ENCODE measurements around the gene ABAT.
"Not testable (repeated sequence)": the region's sequence is repeated elsewhere in the genome, so short reads cannot be mapped to it uniquely, and the experiment has no call there.

ABAT gene

GRCh38 chr16:8682551-8683259 is 8.3 kb downstream of the ABAT start:
- no peak for DNase-seq

- no peak for DNase-seq
These were observed 9.2 kb downstream of the ABAT start for GRCh38 chr16:8683640-8684039.

- DNase-seq = no peak
These were observed 11.2 kb downstream of the ABAT start for GRCh38 chr16:8685617-8686016.

- no peak for DNase-seq
These were observed 11.7 kb downstream of the ABAT start for GRCh38 chr16:8686031-8686621.

GRCh38 chr16:8686879-8687278 is 12.5 kb downstream of the ABAT start:
- no peak for DNase-seq

- DNase-seq = no peak
These were observed 15.3 kb downstream of the ABAT start for GRCh38 chr16:8689686-8690085.

- no peak for DNase-seq
These were observed 17.3 kb downstream of the ABAT start for GRCh38 chr16:8691728-8692127.

- DNase-seq = no peak
These were observed 20.6 kb downstream of the ABAT start for GRCh38 chr16:8694795-8695728.

- DNase-seq = no peak
These were observed 22.5 kb downstream of the ABAT start for GRCh38 chr16:8696880-8697279.

GRCh38 chr16:8697965-8698364 is 23.5 kb downstream of the ABAT start:
- DNase-seq = no peak

- DNase-seq = no peak
These were observed 29.3 kb downstream of the ABAT start for GRCh38 chr16:8703693-8704092.

GRCh38 chr16:8704098-8704497 is 29.7 kb downstream of the ABAT start:
- DNase-seq = no peak

GRCh38 chr16:8705100-8705822 is 30.8 kb downstream of the ABAT start:
- not testable (repeated sequence) for DNase-seq

- no peak for DNase-seq
These were observed 34.1 kb downstream of the ABAT start for GRCh38 chr16:8708536-8708935.

GRCh38 chr16:8712589-8713361 is 38.4 kb downstream of the ABAT start:
- DNase-seq = no peak

GRCh38 chr16:8713635-8714172 is 39.3 kb downstream of the ABAT start:
- no peak for DNase-seq

GRCh38 chr16:8714174-8714573 is 39.8 kb downstream of the ABAT start:
- DNase-seq = no peak

GRCh38 chr16:8714807-8715206 is 40.4 kb downstream of the ABAT start:
- DNase-seq = no peak

- DNase-seq = no peak
These were observed 41.6 kb downstream of the ABAT start for GRCh38 chr16:8716052-8716451.

- DNase-seq = no peak
These were observed 42.2 kb downstream of the ABAT start for GRCh38 chr16:8716592-8716991.

GRCh38 chr16:8717469-8717868 is 43.1 kb downstream of the ABAT start:
- no peak for DNase-seq

GRCh38 chr16:8717892-8718415 is 43.5 kb downstream of the ABAT start:
- no peak for DNase-seq

Data from NCI-H526 treated with DMSO at 0.1 percent for 48 hours (cell line).